Islet precursor cell (in vitro differentiated cells): ENCODE measurements around the gene ASPHD1.
A peak's percentile ranks its signal among the peaks of the same experiment; 100 is the strongest.
"Not testable (repeated sequence)": the region's sequence is repeated elsewhere in the genome, so short reads cannot be mapped to it uniquely, and the experiment has no call there.

Experiments
- DNase-seq: peaks from one replicate; pipeline ENCODE4 v3.0.0-alpha.2; 2018

ASPHD1 gene

DNA sequence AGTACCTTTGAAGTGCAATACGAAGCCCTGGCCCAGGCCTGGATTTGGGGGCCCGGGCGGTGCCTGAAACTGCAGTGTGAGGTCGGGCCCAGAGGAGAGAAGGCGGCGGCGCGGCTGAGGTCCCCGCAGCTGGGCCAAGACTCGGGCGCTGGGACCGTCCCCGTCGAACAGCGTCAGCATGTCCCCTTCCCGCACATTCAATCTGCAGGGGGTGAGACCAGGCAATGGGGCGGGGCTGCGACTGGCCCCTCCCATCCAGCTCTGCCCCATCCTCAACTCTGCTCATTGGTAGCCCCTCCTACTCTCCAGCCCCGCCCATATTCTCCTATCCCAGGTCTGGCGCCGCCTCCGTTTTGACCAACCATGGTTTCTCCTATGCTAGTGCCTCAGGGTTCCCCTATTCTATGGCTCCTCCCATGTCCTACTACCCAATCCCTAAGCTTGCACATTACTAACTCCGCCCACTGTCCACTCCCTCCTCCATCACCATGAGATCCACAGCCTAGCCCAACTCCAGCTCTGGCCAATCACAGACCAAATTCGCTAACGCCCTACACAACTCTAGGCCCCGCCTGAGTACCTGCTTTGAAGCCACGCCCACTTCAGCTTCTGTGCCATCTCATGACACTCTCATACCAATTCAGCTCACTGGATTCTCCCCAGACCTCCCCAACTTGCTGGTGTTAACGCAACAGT lies 22.9 kb upstream of the ASPHD1 start:
- peak; percentile 92 for DNase-seq

DNA sequence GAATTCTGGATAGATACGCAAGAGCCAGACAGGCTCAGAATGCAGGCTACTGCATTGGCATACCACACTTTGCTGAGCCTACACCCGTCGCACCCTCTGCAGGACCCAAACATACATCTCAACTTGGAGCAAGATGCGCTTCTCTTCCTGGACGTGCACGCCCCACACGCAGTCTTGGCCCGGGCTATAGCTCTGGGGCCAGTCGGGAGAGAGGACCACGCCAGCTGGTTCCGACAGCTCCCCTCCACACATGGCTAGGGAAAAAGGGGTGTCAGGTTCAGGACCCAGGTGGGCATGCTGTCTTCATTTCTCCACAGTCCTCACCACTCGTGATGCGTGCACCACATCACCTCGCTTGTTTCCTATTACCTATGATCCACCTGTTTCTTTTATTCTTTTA lies 22.1 kb upstream of the ASPHD1 start:
- DNase-seq: no peak

DNA sequence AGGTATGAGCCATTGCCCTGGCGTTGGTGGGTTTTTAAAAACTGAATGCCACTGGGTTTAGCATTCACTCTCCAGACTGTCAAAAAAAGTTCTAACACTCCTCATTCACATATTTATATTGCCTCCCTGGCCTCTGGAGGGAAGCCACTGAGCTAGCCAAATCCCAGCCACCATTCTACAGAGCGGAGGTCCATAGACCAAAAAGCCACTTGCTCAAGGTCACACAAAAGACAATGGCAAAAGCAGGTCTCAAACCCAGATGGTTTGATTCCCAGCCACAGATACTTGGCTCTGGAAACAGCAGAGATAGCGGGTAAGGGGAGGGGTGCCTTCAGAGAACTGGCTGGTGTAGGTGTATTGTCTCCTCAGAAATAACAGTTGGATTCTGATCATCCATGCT lies 19.2 kb upstream of the ASPHD1 start:
- DNase-seq: no peak

DNA sequence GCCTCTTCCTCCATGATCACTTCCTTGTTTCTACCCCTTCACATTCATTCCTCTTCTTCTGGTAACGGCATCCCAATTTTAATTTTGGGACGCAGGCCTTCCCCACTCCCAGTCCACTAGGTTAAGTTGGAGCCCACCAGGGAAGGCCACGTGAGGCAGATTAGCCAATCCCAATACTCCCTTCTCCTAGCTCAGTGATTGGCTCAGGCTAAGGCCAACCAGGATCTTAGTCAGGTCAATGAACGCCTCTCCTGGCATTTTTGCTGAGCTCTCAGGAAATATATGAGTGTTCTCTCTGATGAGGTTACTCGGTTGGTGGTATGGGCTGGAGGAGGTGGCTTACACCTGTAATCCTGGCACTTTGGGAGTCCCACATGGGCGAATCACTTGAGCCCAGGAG lies 16.3 kb upstream of the ASPHD1 start:
- no peak for DNase-seq

DNA sequence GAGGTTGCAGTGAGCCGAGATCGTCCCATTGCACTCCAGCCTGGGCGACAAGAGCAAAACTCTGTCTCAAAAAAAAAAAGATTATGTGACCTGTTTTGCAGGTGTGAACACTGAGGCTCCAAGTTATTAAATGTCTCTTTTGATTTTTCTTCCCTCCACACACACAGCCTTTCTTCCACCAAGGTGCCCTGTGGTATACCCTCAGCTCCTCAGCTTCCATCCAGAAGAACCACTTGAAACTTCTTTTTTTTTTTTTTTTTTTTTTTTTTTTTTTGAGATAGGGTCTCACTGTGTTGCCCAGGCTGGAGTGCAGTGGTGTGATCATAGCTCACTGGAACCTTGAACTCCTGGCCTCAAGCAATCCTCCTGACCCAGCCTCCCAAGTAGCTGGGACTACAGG lies 10.9 kb upstream of the ASPHD1 start:
- not testable (repeated sequence) for DNase-seq

DNA sequence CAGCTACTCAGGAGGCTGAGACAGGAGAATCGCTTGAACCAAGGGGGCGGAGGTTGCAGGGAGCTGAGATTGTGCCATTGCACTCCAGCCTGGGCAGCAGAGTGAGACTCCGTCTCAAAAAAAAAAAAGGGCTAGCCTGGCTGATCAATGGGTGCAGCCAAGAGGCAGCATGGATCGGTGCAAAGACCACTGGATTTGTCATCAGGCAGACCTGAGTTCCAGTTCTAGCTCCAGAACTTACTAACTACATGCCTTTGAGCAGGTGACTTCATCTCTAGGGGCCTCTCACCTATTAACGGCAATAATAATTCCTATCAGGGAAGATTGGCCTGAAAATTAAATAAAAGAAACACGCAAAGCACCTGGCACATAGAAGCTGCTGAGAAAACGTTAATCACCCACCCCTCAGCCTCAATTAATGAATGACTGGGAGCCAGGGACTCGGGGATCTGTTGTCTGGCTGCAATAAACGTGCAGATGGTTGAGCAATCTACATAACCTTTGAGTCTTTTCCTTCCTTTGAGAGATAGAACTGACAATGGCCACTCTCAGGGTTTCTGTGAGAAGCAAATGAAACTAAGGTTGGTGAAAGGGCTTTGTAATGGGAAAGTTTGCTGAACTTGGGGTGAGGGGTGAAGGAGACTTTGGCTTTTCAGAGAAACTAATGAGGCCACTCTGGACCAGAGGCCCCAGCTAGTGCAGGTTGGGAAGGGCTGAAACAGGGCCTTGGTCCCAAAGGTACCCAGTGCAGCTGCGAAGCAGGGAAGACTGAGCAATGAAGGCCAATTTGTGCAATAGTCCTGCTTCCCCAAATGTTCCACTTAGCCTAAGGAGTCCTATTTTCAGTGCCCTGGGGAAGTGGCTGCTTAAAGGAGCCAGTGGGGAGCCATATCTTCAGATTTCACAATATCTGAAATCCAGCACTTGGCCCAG lies 8.5 kb upstream of the ASPHD1 start:
- DNase-seq: no peak

DNA sequence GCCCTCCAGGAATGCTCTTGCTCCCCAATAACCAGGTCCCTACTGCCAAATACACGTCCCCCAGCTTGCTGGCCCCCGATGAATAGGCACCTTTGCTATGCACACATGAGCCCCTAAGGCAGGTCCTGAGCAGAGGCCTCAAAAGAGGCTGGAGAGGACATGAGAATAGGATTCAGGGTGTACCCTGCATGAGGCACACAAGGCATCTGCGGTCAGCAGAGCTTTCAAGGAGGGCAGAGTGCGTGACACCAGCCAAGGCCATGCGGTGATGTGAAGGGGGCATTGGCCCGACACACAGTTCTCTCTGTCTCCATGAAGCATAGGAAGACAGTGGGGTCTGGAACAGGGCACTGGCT lies 7.9 kb upstream of the ASPHD1 start:
- DNase-seq: no peak

DNA sequence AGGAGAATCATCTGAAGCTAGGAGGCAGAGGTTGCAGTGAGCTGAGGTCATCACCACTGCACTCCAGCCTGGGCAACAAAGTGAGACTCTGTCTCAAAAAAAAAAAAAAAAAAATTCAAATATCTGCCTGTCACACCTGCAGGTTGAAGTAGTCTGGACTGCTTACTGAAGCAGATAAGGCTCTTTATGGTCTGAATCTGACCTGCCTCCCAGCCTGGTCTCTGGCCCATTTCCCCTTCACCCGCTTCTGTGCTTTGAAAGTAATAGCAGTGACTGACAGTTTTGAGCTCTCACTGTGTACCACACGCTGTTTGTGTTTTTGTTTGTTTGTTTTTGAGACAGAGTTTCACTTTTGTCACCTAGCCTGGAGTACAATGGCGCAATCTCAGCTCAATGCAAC lies 6.7 kb upstream of the ASPHD1 start:
- DNase-seq: no peak

DNA sequence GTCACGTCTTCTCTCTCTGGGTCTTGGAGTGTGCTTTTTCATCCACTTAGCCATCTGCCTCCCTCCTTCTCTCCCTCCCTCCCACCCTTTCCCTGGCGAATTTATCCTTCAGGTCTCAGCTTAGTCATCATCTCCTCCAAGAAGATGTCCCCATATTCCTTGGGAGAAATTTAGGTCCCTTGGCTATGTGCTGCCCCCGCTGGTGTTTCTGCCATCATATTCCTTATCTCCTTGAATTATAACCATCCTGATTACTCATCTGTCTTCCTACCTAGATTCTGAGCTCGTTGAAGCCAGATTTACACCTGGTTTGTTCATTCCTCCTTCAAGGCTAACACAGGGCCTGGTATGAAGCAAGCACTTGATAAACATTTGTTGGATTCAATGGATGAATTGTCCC lies 5.9 kb upstream of the ASPHD1 start:
- DNase-seq: no peak

DNA sequence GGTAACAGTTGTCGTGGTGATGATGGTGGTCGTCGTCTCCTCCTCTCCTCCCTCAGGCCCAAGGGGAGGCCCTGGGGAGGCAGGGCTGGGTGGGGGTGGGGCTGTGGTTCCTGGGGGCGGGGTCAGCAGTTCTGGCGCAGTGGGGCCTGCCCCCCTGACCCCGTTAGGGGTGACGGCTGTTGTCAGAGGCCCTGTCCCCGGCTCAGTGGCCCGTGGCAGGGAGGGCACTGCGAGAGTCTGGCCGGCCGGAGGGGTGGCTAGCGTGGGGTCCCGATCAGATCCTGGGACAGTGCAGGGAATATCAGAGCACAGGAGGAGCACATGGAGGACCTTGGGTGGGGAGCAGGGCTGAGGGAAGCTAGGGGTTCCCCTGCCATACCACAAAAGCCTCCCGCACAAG lies 3.4 kb upstream of the ASPHD1 start:
- no peak for DNase-seq

DNA sequence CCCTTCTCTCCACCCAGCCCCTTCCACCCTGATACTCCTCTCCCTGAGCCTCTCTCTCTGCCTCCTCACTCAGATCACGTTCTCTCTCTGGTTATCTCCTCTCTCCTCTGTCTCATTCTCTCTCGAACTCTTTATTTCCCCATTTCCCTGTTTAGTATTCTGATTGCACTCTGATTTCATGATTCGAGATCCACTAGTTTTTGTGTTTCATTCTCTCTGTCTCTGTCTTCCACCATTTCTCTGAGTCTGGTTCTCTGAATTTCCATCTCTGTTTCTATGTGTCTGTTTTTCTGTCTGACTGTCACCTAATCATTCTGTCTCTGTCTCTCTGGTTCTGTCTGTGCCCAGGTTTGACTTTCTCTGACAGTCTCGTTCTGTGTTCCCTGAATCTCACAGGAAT lies 3.0 kb upstream of the ASPHD1 start:
- no peak for DNase-seq

DNA sequence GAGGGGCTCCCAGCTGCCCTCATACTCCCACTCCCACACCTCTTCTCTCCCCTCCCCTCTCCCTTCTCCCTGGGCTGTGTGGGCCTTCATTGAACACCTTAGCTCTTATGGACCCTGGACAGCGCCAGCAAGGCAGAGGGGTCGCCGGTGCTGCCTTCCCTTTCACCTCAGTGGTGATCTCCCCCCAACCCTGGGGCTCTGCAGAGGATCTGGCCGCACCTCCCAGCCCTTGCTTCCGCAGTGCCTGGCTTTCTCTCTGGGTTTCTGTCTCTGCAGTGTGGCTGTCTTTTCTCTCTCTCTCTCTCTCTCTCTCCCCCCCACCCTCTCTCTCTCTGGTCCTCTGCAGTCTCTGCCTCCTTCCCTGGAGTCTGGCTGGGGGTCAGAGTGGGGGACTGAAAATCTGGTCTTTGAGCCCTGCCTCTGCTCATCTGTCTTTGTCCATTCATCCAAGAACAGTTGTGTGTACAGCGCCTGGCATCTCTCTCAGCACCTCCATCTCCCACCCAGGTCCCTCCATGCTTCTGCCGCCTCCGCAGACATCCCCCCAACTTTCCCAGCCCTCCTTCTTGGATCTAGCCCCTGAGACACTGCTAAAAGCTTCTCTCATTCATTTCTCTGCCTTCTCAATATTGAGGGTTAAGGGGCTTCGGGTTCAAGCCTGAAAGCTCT lies 2.0 kb upstream of the ASPHD1 start:
- peak; percentile 60 for DNase-seq

DNA sequence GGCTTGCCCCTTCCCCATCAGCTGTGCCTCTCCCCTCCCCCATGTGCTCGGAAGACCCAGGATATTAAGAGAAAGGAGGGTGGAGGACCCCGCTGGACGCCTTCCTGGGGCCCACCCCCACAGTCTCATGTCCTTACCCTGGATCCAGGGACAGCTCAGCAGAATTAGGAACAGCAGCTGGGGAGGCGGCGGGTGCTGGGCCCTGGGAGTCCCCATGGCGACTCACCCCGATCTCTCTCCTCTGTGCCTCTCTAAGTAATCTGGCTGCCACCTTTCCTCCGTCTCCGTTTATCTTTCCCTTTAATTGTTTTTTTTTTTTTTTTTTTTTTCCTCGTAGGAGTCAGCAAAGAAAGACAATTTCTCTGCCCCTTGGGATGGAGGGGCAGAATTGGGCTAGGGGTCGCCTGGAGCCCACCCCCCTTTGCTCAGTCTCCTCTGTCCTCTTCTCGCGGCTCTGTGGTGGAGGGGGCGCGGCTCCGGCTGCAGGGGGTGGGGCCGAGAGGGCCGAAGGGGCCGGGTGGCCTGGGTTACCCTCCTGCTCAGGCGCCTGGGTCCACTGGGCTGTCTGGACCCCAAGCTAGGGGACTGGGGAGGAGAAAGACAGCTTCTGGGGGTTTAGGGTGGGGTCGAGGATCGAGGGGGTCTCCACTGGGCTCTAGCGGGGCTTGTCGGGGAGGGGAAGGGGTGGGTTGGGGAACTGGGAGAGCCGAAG lies 1.3 kb upstream of the ASPHD1 start:
- DNase-seq: no peak

DNA sequence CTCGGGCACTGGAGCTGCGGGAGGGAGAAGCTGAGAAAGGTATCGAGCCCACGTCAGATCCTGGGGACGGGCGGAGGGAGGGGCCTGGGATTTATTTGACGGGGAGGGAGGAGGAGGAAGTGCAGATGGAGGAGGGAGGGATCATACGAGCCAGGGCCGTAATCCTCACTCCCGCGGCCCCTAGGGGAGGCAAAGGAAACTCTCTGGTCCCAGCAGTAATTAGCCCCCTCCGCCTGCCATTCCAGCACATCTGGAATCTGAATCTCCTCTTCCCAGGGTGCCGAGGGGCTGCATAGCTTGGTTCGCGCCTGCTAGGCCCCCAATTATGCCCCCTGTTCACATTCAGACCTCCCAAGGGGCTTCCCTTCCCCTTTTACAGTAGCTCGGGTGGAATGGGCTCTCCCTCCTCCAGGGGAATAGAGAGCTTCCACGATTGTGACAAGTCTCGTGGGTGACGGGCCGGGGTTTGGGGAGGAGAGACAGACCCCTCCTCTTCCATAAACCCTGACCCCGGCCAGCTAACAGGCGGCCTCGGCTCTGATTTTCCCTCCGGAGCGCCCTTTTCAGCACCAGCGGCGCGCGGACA lies 679 bp upstream of the ASPHD1 start, which contains the start of gene SEZ6L2:
TSS of gene SEZ6L2 (minus strand) at position 35 of the 586 bp plus-strand sequence. CDS start 531 bp downstream, outside the sequence.
- peak; percentile 96 for DNase-seq

DNA sequence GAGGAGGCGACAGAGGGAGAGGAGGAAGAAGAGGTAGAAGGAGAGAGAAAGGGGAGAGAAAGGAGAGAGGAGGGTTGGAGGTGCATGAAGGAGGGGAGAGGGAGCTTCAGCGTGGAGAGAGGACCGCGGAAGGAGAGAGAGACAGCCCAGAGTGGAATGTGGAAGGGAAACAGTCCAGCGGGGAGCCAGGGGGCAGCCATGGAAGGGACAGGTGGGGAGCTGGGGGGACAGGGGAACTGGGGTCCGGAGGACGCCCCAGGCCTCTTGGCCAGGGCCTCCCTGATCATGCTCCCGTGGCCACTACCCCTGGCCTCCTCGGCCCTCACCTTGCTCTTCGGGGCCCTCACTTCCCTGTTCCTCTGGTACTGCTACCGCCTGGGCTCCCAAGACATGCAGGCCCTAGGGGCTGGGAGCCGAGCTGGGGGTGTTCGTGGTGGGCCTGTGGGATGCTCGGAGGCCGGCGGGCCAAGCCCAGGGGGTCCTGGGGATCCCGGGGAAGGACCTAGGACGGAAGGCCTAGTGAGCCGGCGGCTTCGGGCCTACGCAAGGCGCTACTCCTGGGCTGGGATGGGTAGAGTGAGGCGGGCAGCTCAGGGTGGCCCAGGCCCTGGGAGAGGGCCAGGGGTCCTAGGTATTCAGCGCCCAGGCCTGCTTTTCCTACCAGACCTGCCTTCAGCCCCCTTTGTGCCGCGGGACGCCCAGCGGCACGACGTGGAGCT lies 759 bp downstream of the ASPHD1 start:
- no peak for DNase-seq

DNA sequence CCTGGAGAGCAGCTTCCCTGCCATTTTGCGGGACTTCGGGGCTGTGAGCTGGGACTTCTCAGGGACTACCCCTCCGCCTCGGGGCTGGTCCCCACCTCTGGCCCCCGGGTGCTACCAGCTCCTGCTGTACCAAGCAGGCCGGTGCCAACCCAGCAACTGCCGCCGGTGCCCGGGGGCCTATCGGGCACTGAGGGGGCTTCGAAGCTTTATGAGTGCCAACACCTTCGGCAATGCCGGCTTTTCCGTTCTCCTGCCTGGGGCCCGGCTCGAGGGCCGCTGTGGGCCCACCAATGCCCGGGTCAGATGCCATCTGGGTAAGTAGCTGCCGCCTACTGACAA lies 1.3 kb downstream of the ASPHD1 start:
- DNase-seq: no peak

DNA sequence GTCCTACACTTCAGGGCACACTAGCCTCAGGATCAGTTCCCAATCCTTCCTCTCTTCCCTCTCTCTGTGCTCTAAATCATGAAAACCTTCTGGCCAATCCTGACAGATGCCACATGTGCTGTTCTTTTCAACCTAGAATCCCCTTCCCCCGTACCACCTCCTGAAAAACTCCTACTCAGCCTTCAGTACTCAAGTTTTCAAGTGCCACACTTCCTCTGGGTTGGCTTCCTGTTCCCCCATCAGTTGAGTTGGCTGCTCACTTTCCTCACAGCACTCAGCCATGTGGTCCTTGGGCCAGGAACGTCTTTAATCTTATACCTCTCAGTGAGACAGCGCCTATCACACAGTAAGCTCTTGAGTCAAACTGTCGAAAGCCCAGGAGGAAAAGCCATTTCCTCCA lies 3.3 kb downstream of the ASPHD1 start:
- DNase-seq: no peak

DNA sequence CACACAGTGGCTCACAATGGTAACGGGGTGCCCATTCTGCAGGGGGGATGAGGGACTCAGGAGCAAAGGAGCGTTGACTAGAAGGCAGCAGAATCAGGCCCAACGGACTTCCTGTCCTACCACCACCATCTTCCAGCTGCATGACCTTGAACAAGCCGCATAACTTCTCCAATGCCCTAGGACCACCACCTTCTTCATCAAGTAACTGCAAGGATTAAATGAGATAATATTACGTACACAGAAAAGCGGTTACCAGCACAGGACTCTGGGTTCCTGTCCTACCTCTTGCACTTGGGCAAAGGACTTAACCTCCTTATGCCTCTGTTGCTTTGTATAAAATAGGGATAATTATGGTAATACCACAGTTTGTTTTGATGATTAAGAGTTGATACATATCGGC lies 4.7 kb downstream of the ASPHD1 start:
- no peak for DNase-seq

DNA sequence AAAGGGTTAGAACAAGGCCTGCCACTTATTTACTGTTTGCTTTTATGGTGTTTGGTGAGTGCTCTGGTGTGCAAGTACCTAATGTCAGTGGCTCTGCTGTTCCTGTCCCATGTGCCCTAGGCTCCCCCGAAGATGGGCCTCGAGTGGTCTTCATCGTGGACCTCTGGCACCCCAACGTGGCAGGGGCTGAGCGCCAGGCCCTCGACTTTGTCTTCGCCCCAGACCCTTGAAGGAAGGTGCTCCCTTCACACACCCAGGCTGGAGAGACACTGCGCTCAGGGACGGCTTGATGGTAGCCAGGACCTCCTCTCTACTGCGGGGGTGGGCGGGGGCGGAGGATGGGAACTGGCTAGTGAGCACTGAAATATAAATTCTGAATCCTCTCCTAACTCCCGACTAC lies 5.4 kb downstream of the ASPHD1 start:
- no peak for DNase-seq

DNA sequence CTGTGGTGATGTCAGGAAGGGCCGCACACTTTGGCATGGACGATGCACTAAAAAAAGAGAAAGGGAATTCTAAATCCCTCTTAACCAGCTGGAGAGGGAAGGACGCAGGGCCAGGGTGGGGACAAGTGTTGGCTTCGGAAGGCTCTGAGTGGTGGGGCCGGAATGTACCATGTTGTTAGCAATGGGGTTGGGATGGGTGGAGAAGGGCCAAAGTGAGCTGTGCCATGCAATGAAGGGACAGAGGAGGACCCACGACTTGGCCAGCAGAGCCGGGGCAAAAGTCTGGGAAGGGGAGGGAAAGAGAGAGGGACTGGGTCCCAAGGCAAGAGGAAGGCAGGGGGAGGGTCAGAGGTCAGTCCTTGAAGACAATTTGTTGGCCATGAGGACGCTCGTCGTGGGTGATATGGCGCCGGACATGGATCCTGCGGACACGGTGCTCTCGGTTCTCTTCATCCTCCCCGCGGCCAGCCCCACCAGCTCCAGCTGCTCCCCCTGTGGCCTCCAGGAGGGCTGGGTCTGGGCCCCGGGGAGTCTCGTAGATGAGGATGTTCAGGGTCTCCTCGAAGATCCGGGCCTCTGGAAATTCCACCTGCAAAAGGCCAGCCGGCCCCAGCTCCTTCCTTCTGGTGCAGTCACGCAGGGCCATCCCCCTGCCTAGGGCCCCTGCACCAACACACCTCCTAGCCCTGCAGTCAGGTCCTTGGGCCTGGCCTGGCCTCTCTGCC lies 6.4 kb downstream of the ASPHD1 start:
- no peak for DNase-seq

DNA sequence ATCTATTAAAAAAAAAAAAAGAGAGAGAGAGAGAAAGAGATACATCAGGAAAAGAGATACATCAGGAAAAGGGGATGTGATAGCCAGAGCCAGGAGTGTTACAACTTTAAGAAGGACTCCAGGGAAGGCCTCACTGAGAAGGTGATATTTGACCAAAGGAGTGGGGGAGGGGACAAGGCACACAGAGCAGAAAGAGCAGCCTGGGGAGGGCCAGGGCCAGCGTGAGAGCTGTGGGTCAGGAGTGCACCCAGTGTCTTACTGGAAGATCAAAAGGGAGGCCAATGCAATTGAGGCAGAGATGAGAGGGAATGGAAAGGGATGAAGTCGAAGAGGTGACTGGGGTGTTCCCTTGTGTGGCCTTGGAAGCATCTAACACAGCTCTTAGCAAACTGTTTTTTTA lies 7.7 kb downstream of the ASPHD1 start:
- no peak for DNase-seq
